ENCODE data around the gene MYRIP. TPM values are rescaled to one million over a fixed set of nuclear protein-coding genes. Genes with fewer than 3 reads are reported as not detected.

MYRIP gene
- total and polyA plus RNA-seq, 12 donors = 0.45 to 2.7 (median 1.3) TPM

- Histone ChIP-seq H3K27me3 (no peaks in the 10 kb centered on the region), H3K4me1 (no peaks in the 10 kb centered on the region), H3K4me3 (no peak overlapping the region), H3K27ac (no peak overlapping the region), H3K9me3 (no peaks in the 10 kb centered on the region), H3K36me3 (no peaks in the 10 kb centered on the region)
- ATAC-seq (no peak), DNase-seq (no peak)
- no peak for TF ChIP-seq CTCF (IDR thresholded peaks at IDR 0.05)
- intact Hi-C loops (cut with DNase I) = no loop called here
- WGBS, 2 donors = 51 to 58% methylated on average over 1 of the region's 1 CpG
These were observed 107.8 kb downstream of the MYRIP start for GRCh38 chr3:39917065-39917773.

GRCh38 chr3:39919281-39919680 is 109.9 kb downstream of the MYRIP start:
- Histone ChIP-seq H3K4me1 (no peaks in the 10 kb centered on the region), H3K27ac (no peak overlapping the region), H3K27me3 (no peaks in the 10 kb centered on the region), H3K36me3 (no peaks in the 10 kb centered on the region), H3K4me3 (no peak overlapping the region), H3K9me3 (peaks cover 0 to 10% (median 0%) of the 10 kb centered on the region in 11 donors)
- intact Hi-C loops (cut with DNase I) = no loop called here
- DNase-seq (no peak), ATAC-seq (no peak)
- no peak for TF ChIP-seq CTCF (IDR thresholded peaks at IDR 0.05)
- 92 to 94% methylated on average over 2 of the region's 2 CpGs for WGBS, 2 donors

GRCh38 chr3:39920271-39920670 is 110.9 kb downstream of the MYRIP start:
- no peak for ATAC-seq

GRCh38 chr3:39927479-39927878 is 118.1 kb downstream of the MYRIP start:
- ATAC-seq = no peak
- 64 to 82% methylated on average over 2 of the region's 2 CpGs for WGBS, 2 donors

More at GRCh38 chr3:39920271-39920670, 110.9 kb downstream of the MYRIP start:
- Histone ChIP-seq H3K36me3 (no peaks in the 10 kb centered on the region), H3K4me1 (no peaks in the 10 kb centered on the region), H3K27ac (no peak overlapping the region), H3K9me3 (peaks cover 0 to 20% (median 0%) of the 10 kb centered on the region in 11 donors), H3K4me3 (no peak overlapping the region), H3K27me3 (no peaks in the 10 kb centered on the region)
- no peak for DNase-seq
- 91 to 98% methylated on average over 1 of the region's 1 CpG for WGBS, 2 donors
- intact Hi-C loops (cut with DNase I) = no loop called here
- no peak for TF ChIP-seq CTCF (IDR thresholded peaks at IDR 0.05)

More at GRCh38 chr3:39927479-39927878, 118.1 kb downstream of the MYRIP start:
- no peaks in the 10 kb centered on the region for H3K4me1 ChIP-seq
- no peaks in the 10 kb centered on the region for H3K36me3 ChIP-seq
- DNase-seq = no peak
- TF ChIP-seq CTCF (IDR thresholded peaks at IDR 0.05) = no peak
- no peaks in the 10 kb centered on the region for H3K27me3 ChIP-seq
- no peak overlapping the region for H3K4me3 ChIP-seq
- peaks cover 0 to 39% (median 9%) of the 10 kb centered on the region in 11 donors for H3K9me3 ChIP-seq
- H3K27ac ChIP-seq = no peak overlapping the region
- intact Hi-C loops (cut with DNase I) = no loop called here

Data from heart right ventricle (tissue), 16 donors.